ENCODE data around the gene SLC7A14. TPM values are rescaled to one million over a fixed set of nuclear protein-coding genes. Genes with fewer than 3 reads are reported as not detected.

SLC7A14 gene
- total RNA-seq, 1 experiment from 2014 or later: not detected

- ATAC-seq (no peak), DNase-seq (ENCODE audit: low read depth, low spot score) (no peak)
- ChIA-PET RAD21 (ENCODE audit: low non-redundant PET in 1 of 2, low total read pairs in 2 of 2, uncharacterized antibody in 2 of 2, unreplicated experiment in 2 of 2) (no interaction called here), CTCF (no interaction called here), POLR2A (no interaction called here)
- Histone ChIP-seq H3K27ac (ENCODE audit: low read depth, low read length) (no peak overlapping the region), H3K9me3 (ENCODE audit: control insufficient read depth in 1 of 2, insufficient read depth in 1 of 2, low read depth in 1 of 2, low read length in 2 of 2) (no peaks in the 10 kb centered on the region), H3K9ac (ENCODE audit: low read length) (no peak overlapping the region), H3K27me3 (ENCODE audit: insufficient read depth, low read length) (no peaks in the 10 kb centered on the region), H3K4me1 (ENCODE audit: control insufficient read depth in 1 of 2, insufficient read depth in 2 of 2, low read length in 2 of 2) (no peaks in the 10 kb centered on the region), H2AFZ (ENCODE audit: low read depth, low read length, poor library complexity, severe bottlenecking) (no peak overlapping the region), H4K20me1 (ENCODE audit: insufficient read depth) (no peaks in the 10 kb centered on the region), H3K79me2 (ENCODE audit: insufficient read depth, low read length) (no peaks in the 10 kb centered on the region), H3K9me2 (ENCODE audit: insufficient read depth) (no peaks in the 10 kb centered on the region), H3K4me3 (replicated peaks in 1 of 2; ENCODE audit: low read depth in 1 of 2, low read length in 2 of 2) (no peak overlapping the region), H3K4me2 (ENCODE audit: low read length) (no peak overlapping the region), H3K36me3 (ENCODE audit: control insufficient read depth in 1 of 2, insufficient read depth in 2 of 2, low read length in 2 of 2) (no peaks in the 10 kb centered on the region)
- BruUV-seq (replicated peaks): no TSS peak
- intact Hi-C loops (cut with micrococcal nuclease): no loop called here
- TF ChIP-seq ZFX (IDR thresholded peaks at IDR 0.05) (no peak), SIN3A (IDR thresholded peaks at IDR 0.05; ENCODE audit: low read depth) (no peak), FOSL1 (IDR thresholded peaks at IDR 0.05; ENCODE audit: low read depth) (no peak), EZH2 (IDR thresholded peaks at IDR 0.05) (no peak), POLR2A (IDR thresholded peaks at IDR 0.05; ENCODE audit: borderline replicate concordance, extremely low read depth, insufficient read depth, insufficient read length) (no peak), TCF7L2 (IDR thresholded peaks at IDR 0.05; ENCODE audit: borderline replicate concordance, extremely low read depth, insufficient read depth, insufficient read length) (no peak), RAD21 (IDR thresholded peaks at IDR 0.05; ENCODE audit: low read depth) (no peak), CEBPB (IDR thresholded peaks at IDR 0.05; ENCODE audit: low read depth) (no peak), ELF1 (IDR thresholded peaks at IDR 0.05; ENCODE audit: borderline replicate concordance, low read depth) (no peak), POLR2AphosphoS5 (IDR thresholded peaks at IDR 0.05; ENCODE audit: low read depth, low read length) (no peak), SP1 (IDR thresholded peaks at IDR 0.05; ENCODE audit: low read depth) (no peak), ATF3 (IDR thresholded peaks at IDR 0.05) (no peak), ZBTB33 (IDR thresholded peaks at IDR 0.05; ENCODE audit: extremely low read depth, insufficient replicate concordance, low read length) (no peak), YY1 (IDR thresholded peaks at IDR 0.05; ENCODE audit: extremely low read depth, insufficient replicate concordance, low read depth, low read length) (no peak), JUND (IDR thresholded peaks at IDR 0.05) (no peak), CTCF (IDR thresholded peaks at IDR 0.05 in 2 of 3, conservative IDR thresholded peaks at IDR 0.05 in 1 of 3; ENCODE audit: borderline replicate concordance in 1 of 3, insufficient read depth in 1 of 3, low read depth in 2 of 3, low read length in 2 of 3) (no peak), CBX3 (IDR thresholded peaks at IDR 0.05; ENCODE audit: low read depth) (no peak), REST (IDR thresholded peaks at IDR 0.05; ENCODE audit: low read depth) (no peak)
Measured at GRCh38 chr3:170467007-170467406, 118.9 kb downstream of the SLC7A14 start.
